GM12874 (cell line): ENCODE measurements around the gene FAM186B.

Experiments used
- CTCF ChIP-seq: IDR thresholded peaks from 2 replicates; pipeline ENCODE4 v1.5.1; 2011; ENCODE audit warnings: low read depth, mild to moderate bottlenecking, control low read depth, low read length, moderate library complexity; ENCODE audit not compliant: insufficient read depth

FAM186B gene

GRCh38 chr12:49647827-49648711, 42.6 kb upstream of the FAM186B start:
- no peak for TF ChIP-seq CTCF

GRCh38 chr12:49646871-49647654, 41.6 kb upstream of the FAM186B start:
- TF ChIP-seq CTCF: no peak

DNA sequence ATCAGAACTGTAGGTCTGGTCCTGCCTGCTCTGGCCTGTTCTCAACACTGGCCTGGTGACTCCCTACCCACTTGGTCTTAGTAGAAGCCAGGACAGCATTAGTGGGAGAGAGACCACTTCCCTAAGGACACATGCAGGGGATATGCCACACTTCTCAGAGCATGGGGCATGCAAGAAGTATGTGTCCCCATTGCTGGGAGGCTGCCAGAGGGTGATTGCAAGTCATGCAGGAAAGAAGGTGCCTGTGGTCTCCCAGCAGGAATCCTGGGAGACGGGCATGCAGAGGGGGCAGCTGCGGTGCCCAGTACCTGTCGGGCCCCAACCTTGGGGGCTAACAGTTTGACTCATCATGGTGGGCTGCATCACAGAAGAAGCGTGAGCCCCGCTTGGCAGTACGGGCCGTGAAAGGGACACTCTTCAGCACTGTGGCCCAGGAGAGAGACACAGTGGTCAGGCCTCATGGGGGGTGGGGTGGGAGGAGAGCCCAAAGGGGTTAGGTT, 40.9 kb upstream of the FAM186B start:
- TF ChIP-seq CTCF: no peak

DNA sequence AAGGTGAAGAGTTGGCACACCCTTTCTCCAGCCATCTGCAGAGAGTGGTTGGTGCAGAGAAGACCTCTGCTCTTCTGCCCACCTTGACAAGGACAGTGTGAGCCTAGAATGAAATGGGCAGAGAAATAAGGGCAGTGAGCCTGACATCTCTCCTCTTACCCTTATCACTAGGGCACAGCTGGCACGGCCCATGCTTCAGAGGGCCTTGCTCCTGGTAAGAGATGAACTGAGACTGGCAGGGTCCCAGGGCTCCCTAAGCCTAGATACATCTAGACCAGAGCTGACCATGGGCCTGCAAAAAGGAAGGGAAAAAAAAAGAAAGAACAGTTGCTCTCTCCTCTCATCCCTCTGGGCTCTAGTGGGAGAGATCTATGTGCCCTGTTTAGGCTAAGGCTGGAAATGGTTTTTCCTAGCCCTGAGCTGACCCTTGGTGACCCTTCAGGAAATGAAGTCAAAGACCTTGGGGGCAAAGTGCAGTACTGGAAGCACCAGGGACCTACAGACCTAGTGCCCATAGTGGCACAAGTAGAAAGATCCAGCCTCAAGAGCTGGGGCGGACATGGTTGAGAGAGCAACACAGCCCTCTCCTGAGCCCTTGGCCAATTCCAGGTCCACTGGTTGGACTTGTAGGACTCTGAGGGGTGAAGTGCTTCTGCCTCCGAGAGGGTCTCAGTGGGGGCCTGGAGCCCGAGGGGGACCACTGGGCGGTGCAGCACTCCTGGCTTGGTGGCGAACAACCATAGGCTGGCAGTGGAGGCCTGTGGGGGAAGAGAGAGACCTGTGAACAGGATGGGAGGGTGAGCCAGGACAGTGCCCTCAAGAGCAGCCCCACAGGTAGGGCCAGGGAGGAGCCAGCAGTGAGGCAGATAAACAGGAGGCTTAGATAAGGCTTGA, 40.0 kb upstream of the FAM186B start:
- TF ChIP-seq CTCF: no peak

GRCh38 chr12:49644620-49644994, 39.2 kb upstream of the FAM186B start:
- TF ChIP-seq CTCF: peak; percentile 86

GRCh38 chr12:49643961-49644619, 38.7 kb upstream of the FAM186B start:
- TF ChIP-seq CTCF: no peak
